BE2C (cell line): ENCODE results near the gene KDM6A.

ENCODE experiments used
- DNase-seq: peaks from one replicate; pipeline ENCODE4 v3.0.0-alpha.2; 2020
- H3K27me3 ChIP-seq: fragments of 250-450 bp; sonication (Bioruptor Pico); 2 replicates; pipeline ENCODE4 v1.5.1; 2020; ENCODE audit warnings: mild to moderate bottlenecking
- H3K36me3 ChIP-seq: fragments of 250-450 bp; sonication (Bioruptor Pico); 2 replicates; pipeline ENCODE4 v1.5.1; 2020; ENCODE audit warnings: mild to moderate bottlenecking
- H3K4me1 ChIP-seq: fragments of 250-450 bp; sonication (Bioruptor Pico); 2 replicates; pipeline ENCODE4 v1.5.1; 2020
- H3K4me3 ChIP-seq: 2 replicates; pipeline ENCODE4 v1.5.1; 2011; ENCODE audit warnings: low read depth, low read length
- H3K9me3 ChIP-seq: fragments of 250-450 bp; sonication (Bioruptor Pico); 2 replicates; pipeline ENCODE4 v1.5.1; 2020
- TF ChIP-seq, protein P1 (sequence below): IDR thresholded peaks from 2 replicates; pipeline ENCODE4 v1.5.1; 2012; ENCODE audit warnings: mild to moderate bottlenecking, low read depth, low read length

KDM6A gene

GRCh38 chrX:45142185-45142584 is 269.2 kb downstream of the KDM6A start:
- no peak for DNase-seq
- H3K4me1 ChIP-seq: no peaks in the 10 kb centered on the region
- H3K4me3 ChIP-seq: no peak overlapping the region
- no peaks in the 10 kb centered on the region for H3K27me3 ChIP-seq
- TF ChIP-seq, protein P1, sequence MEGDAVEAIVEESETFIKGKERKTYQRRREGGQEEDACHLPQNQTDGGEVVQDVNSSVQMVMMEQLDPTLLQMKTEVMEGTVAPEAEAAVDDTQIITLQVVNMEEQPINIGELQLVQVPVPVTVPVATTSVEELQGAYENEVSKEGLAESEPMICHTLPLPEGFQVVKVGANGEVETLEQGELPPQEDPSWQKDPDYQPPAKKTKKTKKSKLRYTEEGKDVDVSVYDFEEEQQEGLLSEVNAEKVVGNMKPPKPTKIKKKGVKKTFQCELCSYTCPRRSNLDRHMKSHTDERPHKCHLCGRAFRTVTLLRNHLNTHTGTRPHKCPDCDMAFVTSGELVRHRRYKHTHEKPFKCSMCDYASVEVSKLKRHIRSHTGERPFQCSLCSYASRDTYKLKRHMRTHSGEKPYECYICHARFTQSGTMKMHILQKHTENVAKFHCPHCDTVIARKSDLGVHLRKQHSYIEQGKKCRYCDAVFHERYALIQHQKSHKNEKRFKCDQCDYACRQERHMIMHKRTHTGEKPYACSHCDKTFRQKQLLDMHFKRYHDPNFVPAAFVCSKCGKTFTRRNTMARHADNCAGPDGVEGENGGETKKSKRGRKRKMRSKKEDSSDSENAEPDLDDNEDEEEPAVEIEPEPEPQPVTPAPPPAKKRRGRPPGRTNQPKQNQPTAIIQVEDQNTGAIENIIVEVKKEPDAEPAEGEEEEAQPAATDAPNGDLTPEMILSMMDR: no peak
- H3K36me3 ChIP-seq: no peaks in the 10 kb centered on the region
- no peaks in the 10 kb centered on the region for H3K9me3 ChIP-seq

DNA sequence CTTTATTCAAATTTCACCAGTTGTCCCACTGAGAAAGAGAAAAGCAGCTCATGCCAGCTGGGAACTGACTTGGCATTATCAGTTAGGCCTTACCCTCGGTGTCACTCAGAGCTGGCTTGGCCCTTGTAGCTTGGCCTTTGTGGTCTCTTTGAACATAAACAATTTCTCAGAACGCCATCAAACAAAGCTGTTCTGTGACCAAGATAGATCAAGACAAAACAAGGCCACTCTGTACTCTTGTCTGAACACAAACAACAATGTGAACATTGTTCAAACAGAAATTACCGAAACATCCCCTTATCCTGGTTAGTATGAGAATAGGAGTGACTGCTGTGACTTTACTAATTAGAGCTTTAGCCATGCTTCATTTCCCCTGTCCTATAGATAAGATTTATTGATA is 270.5 kb downstream of the KDM6A start:
- DNase-seq: no peak
- Histone ChIP-seq H3K4me1 (no peaks in the 10 kb centered on the region), H3K9me3 (no peaks in the 10 kb centered on the region), H3K36me3 (no peaks in the 10 kb centered on the region), H3K27me3 (no peaks in the 10 kb centered on the region), H3K4me3 (no peak overlapping the region)
- TF ChIP-seq, protein P1: no peak

DNA sequence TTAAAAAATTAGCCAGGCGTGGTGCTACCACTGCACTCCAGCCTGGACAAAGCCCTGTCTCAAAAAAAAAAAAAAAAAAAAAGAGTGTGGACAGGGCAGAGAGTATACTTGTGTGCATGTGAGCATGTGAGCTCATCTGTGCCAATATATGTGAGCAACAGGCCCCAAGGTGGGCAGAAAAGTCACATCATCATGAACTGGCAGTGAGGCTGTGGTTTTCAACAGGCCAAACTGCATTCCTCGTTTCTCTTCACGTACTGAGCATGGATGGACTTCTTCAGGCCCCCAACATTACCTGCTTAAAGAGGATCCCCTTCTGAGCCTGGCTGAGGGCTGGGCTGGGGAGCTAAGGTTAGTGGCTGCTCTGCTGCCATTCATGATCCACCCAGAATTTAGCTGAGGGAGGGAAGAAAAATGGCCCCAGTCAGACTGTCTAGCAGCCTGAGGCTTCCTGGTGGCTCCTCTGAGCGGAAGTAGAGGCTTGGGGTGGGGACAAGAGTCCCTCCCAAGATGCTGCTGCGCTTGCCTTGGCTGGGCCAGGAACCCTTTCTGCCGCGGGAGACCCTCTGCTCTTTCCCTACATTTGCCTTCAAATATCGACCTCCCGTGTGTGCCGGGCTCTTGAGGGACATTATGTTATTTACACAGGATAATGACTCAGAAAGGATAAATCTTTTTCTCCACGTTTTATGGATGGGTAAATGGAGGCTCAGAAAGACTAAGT is 272.7 kb downstream of the KDM6A start:
- TF ChIP-seq, protein P1: no peak
- H3K36me3 ChIP-seq: no peaks in the 10 kb centered on the region
- no peak overlapping the region for H3K4me3 ChIP-seq
- DNase-seq: no peak
- no peaks in the 10 kb centered on the region for H3K4me1 ChIP-seq
- H3K27me3 ChIP-seq: no peaks in the 10 kb centered on the region
- no peaks in the 10 kb centered on the region for H3K9me3 ChIP-seq

- no peak for DNase-seq
- Histone ChIP-seq H3K9me3 (no peaks in the 10 kb centered on the region), H3K4me3 (no peak overlapping the region), H3K27me3 (no peaks in the 10 kb centered on the region), H3K36me3 (no peaks in the 10 kb centered on the region), H3K4me1 (no peaks in the 10 kb centered on the region)
- TF ChIP-seq, protein P1: no peak
Observed at GRCh38 chrX:45150821-45151220, 277.8 kb downstream of the KDM6A start.

DNA sequence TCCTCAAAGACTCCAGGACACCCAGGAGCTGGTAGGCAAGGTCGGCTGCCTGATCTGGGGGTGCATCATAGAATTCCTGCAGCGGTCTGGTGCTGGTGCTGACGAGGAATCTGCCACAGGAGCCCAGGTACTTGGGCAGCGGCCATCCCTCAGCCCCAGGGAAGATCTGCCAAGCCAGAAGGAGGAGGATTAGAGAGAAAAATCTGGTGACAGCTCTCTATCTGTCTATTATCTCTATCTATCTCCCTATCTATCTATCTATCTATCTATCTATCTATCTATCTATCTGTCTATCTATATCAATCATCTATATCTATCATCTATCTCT is 281.0 kb downstream of the KDM6A start:
- Histone ChIP-seq H3K9me3 (no peaks in the 10 kb centered on the region), H3K27me3 (no peaks in the 10 kb centered on the region), H3K4me1 (no peaks in the 10 kb centered on the region), H3K36me3 (no peaks in the 10 kb centered on the region), H3K4me3 (no peak overlapping the region)
- TF ChIP-seq, protein P1: no peak
- no peak for DNase-seq

GRCh38 chrX:45154462-45154861 is 281.5 kb downstream of the KDM6A start:
- DNase-seq: no peak
- H3K4me3 ChIP-seq: no peak overlapping the region
- TF ChIP-seq, protein P1: no peak
- H3K36me3 ChIP-seq: no peaks in the 10 kb centered on the region
- H3K4me1 ChIP-seq: no peaks in the 10 kb centered on the region
- H3K9me3 ChIP-seq: no peaks in the 10 kb centered on the region
- H3K27me3 ChIP-seq: no peaks in the 10 kb centered on the region
